Osteocyte (in vitro differentiated cells): ENCODE data around the gene MYL3. TPM values are rescaled to one million over a fixed set of nuclear protein-coding genes. Genes with fewer than 3 reads are reported as not detected.

Source experiments
- DNase-seq: peaks from one replicate; pipeline ENCODE4 v3.0.0; 2021; ENCODE audit warnings: mixed read lengths; ENCODE audit not compliant: unreplicated experiment; ENCODE audit errors: extremely low spot score
- H3K27ac Mint-ChIP-seq: one replicate; pipeline ENCODE4 v1.8.0; 2021; ENCODE audit warnings: mild to moderate bottlenecking, mixed read lengths; ENCODE audit not compliant: unreplicated experiment
- H3K27me3 Mint-ChIP-seq: one replicate; pipeline ENCODE4 v1.8.0; 2021; ENCODE audit warnings: mixed read lengths; ENCODE audit not compliant: unreplicated experiment
- H3K36me3 Mint-ChIP-seq: one replicate; pipeline ENCODE4 v1.8.0; 2021; ENCODE audit warnings: mixed read lengths; ENCODE audit not compliant: unreplicated experiment
- H3K4me1 Mint-ChIP-seq: one replicate; pipeline ENCODE4 v1.8.0; 2021; ENCODE audit warnings: mixed read lengths; ENCODE audit not compliant: unreplicated experiment
- H3K4me3 Mint-ChIP-seq: one replicate; pipeline ENCODE4 v1.8.0; 2021; ENCODE audit warnings: mild to moderate bottlenecking, moderate library complexity, mixed read lengths; ENCODE audit not compliant: unreplicated experiment
- H3K9me3 Mint-ChIP-seq: one replicate; pipeline ENCODE4 v1.8.0; 2021; ENCODE audit warnings: mixed read lengths; ENCODE audit not compliant: unreplicated experiment
- total RNA-seq: library from RNA; stranded (reverse); gene quantifications from 2 replicates; pipeline ENCODE4 v1.2.1, GENCODE V29; 2021
- TF ChIP-seq, protein P1 (sequence below): fragments of 200-600 bp; sonication (generic); IDR thresholded peaks from 2 replicates; pipeline ENCODE4 v1.5.0; 2021; ENCODE audit warnings: antibody characterized with exemption, mild to moderate bottlenecking, moderate library complexity

Gene MYL3
- total RNA-seq, 1 donor from 2014 or later, result 1.6 TPM

DNA sequence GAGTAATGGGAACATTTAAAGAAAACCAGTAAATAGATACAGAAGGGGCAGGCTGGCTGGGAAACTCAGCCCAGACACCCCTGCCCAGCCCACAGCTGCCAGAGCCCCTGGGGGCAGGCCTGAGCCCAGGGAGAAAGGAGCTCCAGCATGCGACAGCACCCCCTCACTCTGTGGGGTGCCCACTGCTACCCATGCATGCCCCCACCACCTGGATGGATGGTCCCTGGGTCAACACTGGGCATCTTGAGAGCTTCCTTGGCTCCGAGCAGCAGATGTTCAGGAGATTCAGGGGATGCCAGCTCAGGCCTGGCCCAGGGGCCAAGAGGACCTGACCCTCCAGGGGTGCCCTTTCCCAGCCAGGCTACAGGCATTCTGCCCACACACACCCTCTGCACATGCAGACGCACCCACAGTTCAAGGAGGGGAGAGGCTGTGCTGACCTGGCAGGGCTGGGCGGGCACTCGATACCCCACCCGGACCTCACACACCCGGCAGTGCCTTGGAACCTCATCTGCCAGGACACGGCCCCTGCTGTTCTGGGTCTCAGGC, 45.8 kb upstream of the MYL3 start:
- Mint-ChIP-seq H3K4me1 (peaks cover 11% of the 10 kb centered on the region), H3K9me3 (no peaks in the 10 kb centered on the region), H3K4me3 (no peak overlapping the region), H3K27ac (no peak overlapping the region), H3K36me3 (no peaks in the 10 kb centered on the region), H3K27me3 (no peaks in the 10 kb centered on the region)
- TF ChIP-seq, protein P1, sequence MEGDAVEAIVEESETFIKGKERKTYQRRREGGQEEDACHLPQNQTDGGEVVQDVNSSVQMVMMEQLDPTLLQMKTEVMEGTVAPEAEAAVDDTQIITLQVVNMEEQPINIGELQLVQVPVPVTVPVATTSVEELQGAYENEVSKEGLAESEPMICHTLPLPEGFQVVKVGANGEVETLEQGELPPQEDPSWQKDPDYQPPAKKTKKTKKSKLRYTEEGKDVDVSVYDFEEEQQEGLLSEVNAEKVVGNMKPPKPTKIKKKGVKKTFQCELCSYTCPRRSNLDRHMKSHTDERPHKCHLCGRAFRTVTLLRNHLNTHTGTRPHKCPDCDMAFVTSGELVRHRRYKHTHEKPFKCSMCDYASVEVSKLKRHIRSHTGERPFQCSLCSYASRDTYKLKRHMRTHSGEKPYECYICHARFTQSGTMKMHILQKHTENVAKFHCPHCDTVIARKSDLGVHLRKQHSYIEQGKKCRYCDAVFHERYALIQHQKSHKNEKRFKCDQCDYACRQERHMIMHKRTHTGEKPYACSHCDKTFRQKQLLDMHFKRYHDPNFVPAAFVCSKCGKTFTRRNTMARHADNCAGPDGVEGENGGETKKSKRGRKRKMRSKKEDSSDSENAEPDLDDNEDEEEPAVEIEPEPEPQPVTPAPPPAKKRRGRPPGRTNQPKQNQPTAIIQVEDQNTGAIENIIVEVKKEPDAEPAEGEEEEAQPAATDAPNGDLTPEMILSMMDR, result no peak
- DNase-seq, result no peak

DNA sequence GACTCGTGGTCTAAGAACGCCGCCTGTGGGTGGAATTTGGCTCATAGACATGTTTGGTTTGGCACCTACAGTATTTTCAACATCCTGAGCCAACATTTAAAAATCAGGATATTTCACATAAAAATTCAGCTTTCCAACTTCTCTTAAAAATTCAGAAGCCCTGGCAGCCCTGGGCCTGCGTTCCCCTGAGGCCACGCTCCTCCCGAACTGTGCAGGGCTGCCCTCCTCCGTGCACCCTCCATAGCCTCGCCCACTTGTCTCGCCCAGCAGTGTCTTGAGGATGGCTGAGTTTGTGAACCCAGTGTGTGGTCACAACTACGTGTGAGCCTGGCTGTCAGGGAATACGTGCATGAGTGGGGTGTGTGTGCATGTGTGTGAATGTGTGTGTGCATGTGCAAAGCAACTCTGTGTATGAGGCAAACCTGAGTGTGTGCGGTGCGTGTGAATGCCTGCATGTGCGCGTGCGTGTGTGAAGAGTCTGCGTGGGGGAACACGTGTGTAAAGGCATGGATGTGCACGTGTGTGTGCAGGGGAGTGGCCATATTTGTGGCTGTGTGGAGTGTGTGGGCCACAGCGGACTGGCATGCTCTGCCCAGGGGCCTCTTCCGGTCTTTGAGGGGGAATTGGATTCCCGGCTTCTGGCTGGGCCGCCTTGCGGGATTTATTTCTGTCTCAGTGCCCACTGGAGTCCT, 45.2 kb upstream of the MYL3 start:
- no peak overlapping the region for H3K27ac Mint-ChIP-seq
- no peak for DNase-seq
- no peaks in the 10 kb centered on the region for H3K9me3 Mint-ChIP-seq
- H3K27me3 Mint-ChIP-seq, result no peaks in the 10 kb centered on the region
- no peak overlapping the region for H3K4me3 Mint-ChIP-seq
- peaks cover 10% of the 10 kb centered on the region for H3K4me1 Mint-ChIP-seq
- TF ChIP-seq, protein P1, result peak; percentile 57
- H3K36me3 Mint-ChIP-seq, result no peaks in the 10 kb centered on the region

DNA sequence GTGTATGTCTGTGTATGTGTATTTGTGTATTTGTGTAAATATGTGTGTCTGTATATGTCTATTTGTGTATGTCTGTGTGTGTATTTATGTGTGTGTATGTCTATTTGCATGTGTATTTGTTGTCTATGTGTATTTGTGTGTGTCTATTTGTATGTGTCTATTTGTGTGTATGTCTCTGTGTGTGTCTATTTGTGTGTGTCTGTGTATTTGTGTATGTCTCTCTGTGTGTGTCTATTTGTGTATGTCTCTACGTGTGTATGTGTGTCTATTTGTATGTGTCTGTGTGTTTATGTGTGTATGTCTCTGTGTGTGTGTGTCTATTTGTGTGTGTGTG, 44.7 kb upstream of the MYL3 start:
- no peaks in the 10 kb centered on the region for H3K27me3 Mint-ChIP-seq
- DNase-seq, result no peak
- H3K4me3 Mint-ChIP-seq, result no peak overlapping the region
- no peak overlapping the region for H3K27ac Mint-ChIP-seq
- no peaks in the 10 kb centered on the region for H3K9me3 Mint-ChIP-seq
- no peaks in the 10 kb centered on the region for H3K36me3 Mint-ChIP-seq
- peaks cover 10% of the 10 kb centered on the region for H3K4me1 Mint-ChIP-seq
- TF ChIP-seq, protein P1, result no peak

DNA sequence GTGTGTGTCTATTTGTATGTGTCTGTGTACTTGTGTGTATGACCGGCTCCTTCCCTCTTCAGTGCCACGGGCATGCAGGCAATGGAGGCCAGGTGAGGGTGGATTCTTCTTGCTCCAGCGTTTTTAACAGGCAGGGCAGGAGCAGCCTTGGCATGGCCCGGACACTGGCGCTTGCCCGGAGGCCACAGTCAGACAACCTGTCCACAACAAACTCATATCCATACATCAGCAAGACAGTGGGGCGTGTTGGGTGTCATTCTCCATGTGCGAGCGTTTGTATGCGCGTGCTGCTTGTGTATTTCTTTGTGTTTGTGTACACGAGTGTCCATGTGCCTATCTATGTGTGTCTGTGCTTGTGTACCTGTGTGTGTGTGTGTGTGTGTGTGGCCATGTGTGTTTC, 44.0 kb upstream of the MYL3 start:
- DNase-seq, result no peak
- Mint-ChIP-seq H3K4me3 (no peak overlapping the region), H3K36me3 (no peaks in the 10 kb centered on the region), H3K27ac (no peak overlapping the region), H3K9me3 (no peaks in the 10 kb centered on the region), H3K4me1 (peaks cover 10% of the 10 kb centered on the region), H3K27me3 (no peaks in the 10 kb centered on the region)
- TF ChIP-seq, protein P1, result no peak

DNA sequence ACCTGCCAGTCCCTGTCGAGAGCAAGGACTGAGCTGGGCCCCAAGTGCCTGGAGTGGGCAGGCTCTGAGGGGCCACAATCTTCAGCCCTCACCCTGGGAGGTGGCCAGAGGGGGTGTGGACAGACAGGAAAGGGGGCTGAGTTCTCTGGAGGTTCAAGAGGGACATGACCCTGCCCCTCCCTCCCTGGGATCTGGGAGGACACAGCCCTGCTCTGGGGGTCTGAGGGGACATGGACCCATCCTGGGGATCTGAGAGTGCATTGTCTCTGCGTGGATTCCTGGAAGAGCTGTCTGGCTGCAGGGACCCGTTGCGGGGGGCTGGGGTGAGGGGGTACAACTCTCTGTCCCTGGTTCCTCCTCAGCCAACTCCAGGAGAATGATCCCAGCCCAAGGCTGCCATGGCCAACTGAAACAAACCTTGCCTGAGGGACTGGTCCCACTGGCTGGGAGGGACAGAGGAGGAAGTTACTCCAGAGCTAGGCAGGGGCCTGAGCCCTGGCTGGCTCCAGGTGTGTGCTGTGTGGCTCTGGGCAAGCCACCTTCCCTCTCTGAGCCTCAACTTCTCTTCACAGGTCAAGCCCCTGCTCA, 43.3 kb upstream of the MYL3 start:
- Mint-ChIP-seq H3K36me3 (no peaks in the 10 kb centered on the region), H3K4me1 (peaks cover 10% of the 10 kb centered on the region), H3K27ac (no peak overlapping the region), H3K4me3 (no peak overlapping the region), H3K9me3 (no peaks in the 10 kb centered on the region), H3K27me3 (no peaks in the 10 kb centered on the region)
- TF ChIP-seq, protein P1, result no peak
- no peak for DNase-seq
